OCI-LY1 (cell line): ENCODE measurements around the gene STAC3.

Source experiments
- H2AFZ ChIP-seq: fragments of 200-600 bp; sonication (generic), shearing (Covaris generic); 2 replicates; pipeline ENCODE4 v1.6.0; 2014; ENCODE audit warnings: antibody characterized with exemption, mild to moderate bottlenecking, low read length
- H3F3A ChIP-seq: fragments of 200-600 bp; sonication (generic), shearing (Covaris generic); 2 replicates; pipeline ENCODE4 v1.6.0; 2014; ENCODE audit warnings: mild to moderate bottlenecking, antibody characterized with exemption, low read length, moderate library complexity; ENCODE audit not compliant: insufficient read depth
- H3K27ac ChIP-seq: fragments of 200-600 bp; sonication (generic); 2 replicates; pipeline ENCODE4 v1.5.1; 2014; ENCODE audit warnings: low read length, mixed run types, mild to moderate bottlenecking, low read depth; ENCODE audit not compliant: poor library complexity, severe bottlenecking
- H3K27me3 ChIP-seq: fragments of 200-600 bp; sonication (generic); 2 replicates; pipeline ENCODE4 v1.6.0; 2014; ENCODE audit warnings: antibody characterized with exemption, mild to moderate bottlenecking, low read length, moderate library complexity; ENCODE audit not compliant: insufficient read depth
- H3K36me3 ChIP-seq: fragments of 200-600 bp; sonication (generic); 2 replicates; pipeline ENCODE4 v1.6.1; 2014; ENCODE audit warnings: mild to moderate bottlenecking, antibody characterized with exemption, low read length, moderate library complexity, mixed read lengths; ENCODE audit not compliant: insufficient read depth
- H3K4me1 ChIP-seq: fragments of 200-600 bp; sonication (generic); 2 replicates; pipeline ENCODE4 v1.5.1; 2014; ENCODE audit warnings: mild to moderate bottlenecking, low read length, moderate library complexity; ENCODE audit not compliant: insufficient read depth, severe bottlenecking
- H3K4me2 ChIP-seq: fragments of 200-600 bp; sonication (generic), shearing (Covaris generic); 2 replicates; pipeline ENCODE4 v1.6.1; 2014; ENCODE audit warnings: low read length
- H3K4me3 ChIP-seq: fragments of 200-600 bp; sonication (generic); 2 replicates; pipeline ENCODE4 v1.5.1; 2014; ENCODE audit warnings: low read length, low read depth, mild to moderate bottlenecking, mixed read lengths; ENCODE audit not compliant: poor library complexity, severe bottlenecking
- H3K79me2 ChIP-seq: fragments of 200-600 bp; shearing (Covaris generic); 2 replicates; pipeline ENCODE4 v1.6.1; 2016; ENCODE audit warnings: mixed run types, low read length, mixed read lengths; ENCODE audit not compliant: insufficient read depth
- H3K9ac ChIP-seq: fragments of 200-600 bp; sonication (generic), shearing (Covaris generic); 2 replicates; pipeline ENCODE4 v1.6.1; 2014; ENCODE audit warnings: mild to moderate bottlenecking, low read length, mixed read lengths
- H3K9me2 ChIP-seq: fragments of 200-600 bp; sonication (generic), shearing (Covaris generic); 2 replicates; pipeline ENCODE4 v1.6.1; 2014; ENCODE audit warnings: low read depth, mild to moderate bottlenecking, low read length, mixed read lengths
- H3K9me3 ChIP-seq: fragments of 200-600 bp; shearing (Covaris generic); 2 replicates; pipeline ENCODE4 v1.6.1; 2014; ENCODE audit warnings: low read length, mixed read lengths
- H4K20me1 ChIP-seq: fragments of 200-600 bp; sonication (generic), shearing (Covaris generic); 2 replicates; pipeline ENCODE4 v1.6.0; 2016; ENCODE audit warnings: mild to moderate bottlenecking, low read length; ENCODE audit not compliant: insufficient read depth
- CTCF ChIP-seq: fragments of 200-600 bp; sonication (generic), shearing (Covaris generic); IDR thresholded peaks from 2 replicates; pipeline ENCODE4 v1.5.1; 2017; ENCODE audit warnings: mild to moderate bottlenecking, antibody characterized with exemption, low read length, moderate library complexity, mixed read lengths
- EZH2 ChIP-seq: fragments of 200-600 bp; sonication (generic), shearing (Covaris generic); IDR thresholded peaks from 2 replicates; pipeline ENCODE4 v1.8.0; 2017; ENCODE audit warnings: borderline replicate concordance, mixed run types, mild to moderate bottlenecking, antibody characterized with exemption, low read length, moderate library complexity, mixed read lengths

Gene STAC3

DNA sequence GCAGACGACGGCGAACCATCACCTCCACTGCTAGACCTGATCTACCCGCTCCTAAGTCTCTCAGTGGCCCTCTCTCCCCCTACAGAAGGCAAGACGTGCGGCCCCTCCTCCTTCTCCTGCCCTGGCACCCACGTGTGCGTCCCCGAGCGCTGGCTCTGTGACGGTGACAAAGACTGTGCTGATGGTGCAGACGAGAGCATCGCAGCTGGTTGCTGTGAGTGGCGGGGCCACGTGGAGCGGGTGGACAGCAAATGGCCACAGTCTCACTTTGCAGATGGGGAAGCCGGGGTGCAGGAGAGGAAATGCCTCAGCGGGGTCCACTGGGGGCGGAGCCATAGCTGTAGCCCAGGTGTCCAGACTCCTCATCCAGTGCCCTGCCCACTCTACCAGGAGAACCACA lies 55.8 kb downstream of the STAC3 start:
- Histone ChIP-seq H3K4me3 (no peak overlapping the region), H4K20me1 (no peaks in the 10 kb centered on the region), H3K4me1 (peaks cover 21% of the 10 kb centered on the region), H3K36me3 (no peaks in the 10 kb centered on the region), H3K27me3 (peaks cover 36% of the 10 kb centered on the region; the same call in 1 of the 2 replicates), H3K4me2 (peak overlapping the region; percentile 6; the same call in 1 of the 2 replicates), H2AFZ (no peak overlapping the region), H3K79me2 (no peaks in the 10 kb centered on the region), H3K9me3 (no peaks in the 10 kb centered on the region), H3F3A (no peaks in the 10 kb centered on the region), H3K9me2 (no peaks in the 10 kb centered on the region), H3K27ac (no peak overlapping the region), H3K9ac (no peak overlapping the region)
- TF ChIP-seq CTCF: no peak

DNA sequence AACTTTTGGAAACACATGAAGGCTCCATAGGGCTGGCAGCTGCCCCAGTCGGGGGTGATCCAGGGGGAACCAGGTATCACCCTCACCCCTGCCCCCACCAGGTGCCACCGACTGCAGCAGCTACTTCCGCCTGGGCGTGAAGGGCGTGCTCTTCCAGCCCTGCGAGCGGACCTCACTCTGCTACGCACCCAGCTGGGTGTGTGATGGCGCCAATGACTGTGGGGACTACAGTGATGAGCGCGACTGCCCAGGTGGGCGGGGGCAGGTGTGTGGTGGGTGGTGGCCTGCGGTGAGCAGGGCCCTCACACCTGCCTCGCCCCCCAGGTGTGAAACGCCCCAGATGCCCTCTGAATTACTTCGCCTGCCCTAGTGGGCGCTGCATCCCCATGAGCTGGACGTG lies 56.7 kb downstream of the STAC3 start:
- Histone ChIP-seq H3K9me2 (no peaks in the 10 kb centered on the region), H3F3A (no peaks in the 10 kb centered on the region), H3K27ac (no peak overlapping the region), H3K4me2 (no peak overlapping the region; the same call in 1 of the 2 replicates), H3K4me3 (no peak overlapping the region), H3K4me1 (peaks cover 21% of the 10 kb centered on the region), H2AFZ (no peak overlapping the region), H3K9ac (no peak overlapping the region), H3K27me3 (peaks cover 28% of the 10 kb centered on the region; the same call in 1 of the 2 replicates), H3K36me3 (no peaks in the 10 kb centered on the region), H3K9me3 (no peaks in the 10 kb centered on the region), H3K79me2 (no peaks in the 10 kb centered on the region), H4K20me1 (no peaks in the 10 kb centered on the region)
- TF ChIP-seq EZH2 (no peak), CTCF (peak; percentile 15; the same call in 1 of the 2 replicates)

DNA sequence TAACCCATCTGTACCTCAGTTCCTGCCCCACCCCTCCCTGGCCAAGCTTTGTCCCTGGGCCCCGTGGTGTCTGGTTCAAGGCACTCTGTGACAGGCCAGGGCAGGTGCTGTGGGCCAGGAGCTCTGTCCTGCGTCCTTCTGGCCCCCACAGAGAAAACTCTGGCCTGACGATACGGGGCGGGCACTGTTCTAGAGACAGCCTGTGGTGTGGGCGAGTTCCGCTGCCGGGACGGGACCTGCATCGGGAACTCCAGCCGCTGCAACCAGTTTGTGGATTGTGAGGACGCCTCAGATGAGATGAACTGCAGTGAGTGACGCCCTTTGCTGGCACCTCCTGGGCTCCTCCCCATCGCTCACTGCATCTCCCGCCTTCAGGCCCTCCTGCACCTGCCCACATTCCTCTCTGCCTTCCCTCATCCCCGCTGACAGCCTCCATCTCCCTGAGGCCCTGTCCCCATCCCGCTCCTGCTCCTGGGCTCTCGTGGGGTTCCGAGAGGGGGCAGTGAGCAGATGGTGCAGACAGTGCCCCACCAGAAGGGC lies 57.2 kb downstream of the STAC3 start:
- H3K9me3 ChIP-seq: no peaks in the 10 kb centered on the region
- TF ChIP-seq EZH2 (no peak), CTCF (no peak)
- no peak overlapping the region for H2AFZ ChIP-seq
- H3K36me3 ChIP-seq: no peaks in the 10 kb centered on the region
- H4K20me1 ChIP-seq: no peaks in the 10 kb centered on the region
- no peaks in the 10 kb centered on the region for H3K9me2 ChIP-seq
- no peaks in the 10 kb centered on the region for H3F3A ChIP-seq
- H3K4me3 ChIP-seq: no peak overlapping the region
- no peak overlapping the region for H3K27ac ChIP-seq
- H3K4me2 ChIP-seq: no peak overlapping the region; the same call in 1 of the 2 replicates
- H3K9ac ChIP-seq: no peak overlapping the region
- peaks cover 24% of the 10 kb centered on the region; the same call in 1 of the 2 replicates for H3K27me3 ChIP-seq
- no peaks in the 10 kb centered on the region for H3K79me2 ChIP-seq
- peaks cover 21% of the 10 kb centered on the region for H3K4me1 ChIP-seq
